Gastrocnemius medialis (tissue), 4 donors: ENCODE results near the gene FBLN2.

ENCODE experiments used
- POLR2A ChIP-seq, 2 donors: fragments of 450-650 bp; IDR thresholded peaks; one replicate each; pipeline ENCODE4 v1.6.1; 2017; ENCODE audit warnings: antibody characterized with exemption in 2 of 2, mild to moderate bottlenecking in 2 of 2, moderate library complexity in 2 of 2
- TF ChIP-seq, protein P1 (sequence below), 5 experiments: fragments of 450-650 bp in 3 of 5; fragments of 200-600 bp in 2 of 5; sonication (generic) in 2 of 5; IDR thresholded peaks in 4 of 5; conservative IDR thresholded peaks in 1 of 5; 1 replicate in 4 of 5; 2 replicates in 1 of 5; pipeline ENCODE4 v1.5.1; 2016 to 2019; ENCODE audit warnings: antibody characterized with exemption in 5 of 5, mild to moderate bottlenecking in 3 of 5, moderate library complexity in 3 of 5

DNA sequence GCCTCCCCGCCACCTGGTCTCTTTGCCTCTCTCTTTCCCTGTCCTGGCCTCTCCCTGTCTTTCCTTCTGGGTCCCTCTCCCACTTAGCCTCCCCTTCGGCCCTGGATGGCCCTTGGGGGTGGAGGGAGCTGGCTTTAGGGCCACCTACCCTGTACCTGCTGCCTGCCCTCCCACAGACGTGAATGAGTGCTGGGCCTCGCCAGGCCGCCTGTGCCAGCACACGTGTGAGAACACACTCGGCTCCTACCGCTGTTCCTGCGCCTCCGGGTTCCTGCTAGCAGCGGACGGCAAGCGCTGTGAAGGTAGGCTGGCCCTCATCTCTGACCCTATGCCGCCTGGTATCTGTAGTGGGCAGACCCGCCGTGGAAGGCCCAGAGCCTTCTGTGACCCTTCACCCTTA, 80.7 kb downstream of the FBLN2 start:
- TF ChIP-seq, protein P1, sequence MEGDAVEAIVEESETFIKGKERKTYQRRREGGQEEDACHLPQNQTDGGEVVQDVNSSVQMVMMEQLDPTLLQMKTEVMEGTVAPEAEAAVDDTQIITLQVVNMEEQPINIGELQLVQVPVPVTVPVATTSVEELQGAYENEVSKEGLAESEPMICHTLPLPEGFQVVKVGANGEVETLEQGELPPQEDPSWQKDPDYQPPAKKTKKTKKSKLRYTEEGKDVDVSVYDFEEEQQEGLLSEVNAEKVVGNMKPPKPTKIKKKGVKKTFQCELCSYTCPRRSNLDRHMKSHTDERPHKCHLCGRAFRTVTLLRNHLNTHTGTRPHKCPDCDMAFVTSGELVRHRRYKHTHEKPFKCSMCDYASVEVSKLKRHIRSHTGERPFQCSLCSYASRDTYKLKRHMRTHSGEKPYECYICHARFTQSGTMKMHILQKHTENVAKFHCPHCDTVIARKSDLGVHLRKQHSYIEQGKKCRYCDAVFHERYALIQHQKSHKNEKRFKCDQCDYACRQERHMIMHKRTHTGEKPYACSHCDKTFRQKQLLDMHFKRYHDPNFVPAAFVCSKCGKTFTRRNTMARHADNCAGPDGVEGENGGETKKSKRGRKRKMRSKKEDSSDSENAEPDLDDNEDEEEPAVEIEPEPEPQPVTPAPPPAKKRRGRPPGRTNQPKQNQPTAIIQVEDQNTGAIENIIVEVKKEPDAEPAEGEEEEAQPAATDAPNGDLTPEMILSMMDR (IDR thresholded peaks at IDR 0.05 in 4 of 5, conservative IDR thresholded peaks at IDR 0.05 in 1 of 5) = no peak
- no peak for TF ChIP-seq POLR2A (IDR thresholded peaks at IDR 0.05)
